ENCODE results near the gene LNX2.

Gene LNX2

GRCh38 chr13:27620377-27621115 lies at the start of gene LNX2:
LNX2 (minus strand) TSS chr13:27620529; CDS start chr13:27581703, 38,826 bp downstream.
- DNase-seq: peak; percentile 97

- DNase-seq: no peak
Observed at GRCh38 chr13:27667946-27668345, 47.6 kb upstream of the LNX2 start.

GRCh38 chr13:27666951-27667350 lies 46.6 kb upstream of the LNX2 start:
- no peak for DNase-seq

- DNase-seq: no peak
Observed at GRCh38 chr13:27665761-27666160, 45.4 kb upstream of the LNX2 start.

GRCh38 chr13:27665333-27665732 lies 45.0 kb upstream of the LNX2 start:
- no peak for DNase-seq

GRCh38 chr13:27663947-27664346 lies 43.6 kb upstream of the LNX2 start:
- no peak for DNase-seq

GRCh38 chr13:27662738-27663470 lies 42.6 kb upstream of the LNX2 start:
- DNase-seq: no peak

GRCh38 chr13:27661017-27661416 lies 40.7 kb upstream of the LNX2 start:
- DNase-seq: no peak

GRCh38 chr13:27660511-27660910 lies 40.2 kb upstream of the LNX2 start:
- no peak for DNase-seq

- no peak for DNase-seq
Observed at GRCh38 chr13:27659145-27659865, 39.0 kb upstream of the LNX2 start.

- no peak for DNase-seq
Observed at GRCh38 chr13:27658546-27658945, 38.2 kb upstream of the LNX2 start.

- DNase-seq: no peak
Observed at GRCh38 chr13:27657724-27658123, 37.4 kb upstream of the LNX2 start.

GRCh38 chr13:27654816-27655215 lies 34.5 kb upstream of the LNX2 start:
- DNase-seq: no peak

GRCh38 chr13:27654059-27654458 lies 33.7 kb upstream of the LNX2 start:
- DNase-seq: no peak

- DNase-seq: no peak
Observed at GRCh38 chr13:27650312-27650711, 30.0 kb upstream of the LNX2 start.

- DNase-seq: no peak
Observed at GRCh38 chr13:27644302-27644701, 24.0 kb upstream of the LNX2 start.

GRCh38 chr13:27643334-27644132 lies 23.2 kb upstream of the LNX2 start:
- DNase-seq: no peak

- DNase-seq: no peak
Observed at GRCh38 chr13:27641711-27642502, 21.6 kb upstream of the LNX2 start.

GRCh38 chr13:27639186-27639585 lies 18.9 kb upstream of the LNX2 start:
- DNase-seq: no peak

- no peak for DNase-seq
Observed at GRCh38 chr13:27638521-27638920, 18.2 kb upstream of the LNX2 start.

GRCh38 chr13:27638001-27638400 lies 17.7 kb upstream of the LNX2 start:
- DNase-seq: no peak

GRCh38 chr13:27637289-27637626 lies 16.9 kb upstream of the LNX2 start:
- DNase-seq: no peak

Measured in CD4-positive, alpha-beta T cell treated with Interleukin-6 for 4 hours (primary cell).